HL-60 (cell line): ENCODE results near the gene KBTBD13.

Experiments
- DNase-seq, 2 experiments: peaks; one replicate each; pipeline ENCODE4 v3.0.0-alpha.2; 2010 to 2020; ENCODE audit warnings: low read depth in 1 of 2, low spot score in 1 of 2
- H3K27ac ChIP-seq: fragments of 250-450 bp; sonication (Bioruptor Pico); replicated peaks from 2 replicates; pipeline ENCODE4 v1.5.1; 2020; ENCODE audit warnings: mild to moderate bottlenecking, moderate library complexity
- H3K27me3 ChIP-seq: fragments of 250-450 bp; sonication (Bioruptor Pico); 2 replicates; pipeline ENCODE4 v1.5.1; 2021; ENCODE audit warnings: mild to moderate bottlenecking, moderate library complexity; ENCODE audit not compliant: insufficient read depth, poor library complexity, severe bottlenecking
- H3K4me3 ChIP-seq: replicated peaks from 2 replicates; pipeline ENCODE4 v1.5.1; 2011; ENCODE audit warnings: mild to moderate bottlenecking, control low read depth, low read length; ENCODE audit not compliant: insufficient read depth
- GABPA ChIP-seq: IDR thresholded peaks from 2 replicates; pipeline ENCODE4 v1.6.1; 2012; ENCODE audit warnings: low read depth
- POLR2AphosphoS5 ChIP-seq: IDR thresholded peaks from 2 replicates; pipeline ENCODE4 v1.6.1; 2012; ENCODE audit warnings: low read depth
- SPI1 ChIP-seq: IDR thresholded peaks from 2 replicates; pipeline ENCODE4 v1.6.1; 2012; ENCODE audit warnings: low read depth, mild to moderate bottlenecking, borderline replicate concordance
- TF ChIP-seq, protein P1 (sequence below): IDR thresholded peaks from 2 replicates; pipeline ENCODE4 v1.6.1; 2012; ENCODE audit warnings: low read depth; ENCODE audit not compliant: insufficient replicate concordance
- TF ChIP-seq, protein P2 (sequence below): IDR thresholded peaks from one replicate; pipeline ENCODE4 v1.5.1; 2011; ENCODE audit warnings: low read length, control low read depth, inconsistent platforms; ENCODE audit not compliant: insufficient read depth

Gene KBTBD13

DNA sequence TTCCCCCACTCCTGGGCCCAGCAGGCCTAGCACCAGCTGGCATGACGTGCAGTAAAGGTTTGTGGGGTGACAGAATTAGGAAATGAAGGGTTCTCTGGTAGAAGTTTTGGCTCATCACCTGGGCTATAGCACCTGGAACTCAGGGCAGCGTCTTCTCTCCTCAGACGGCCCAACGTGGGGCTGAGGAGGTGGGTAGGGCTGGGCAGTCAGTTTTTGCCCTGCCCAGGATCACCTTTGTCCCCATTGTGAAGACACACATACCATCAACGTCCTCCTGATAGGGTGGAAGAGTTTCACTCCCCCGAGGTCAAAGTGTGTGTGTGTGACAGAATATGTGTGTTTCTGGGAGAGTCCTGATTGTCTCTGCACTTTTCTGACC is 12.1 kb downstream of the KBTBD13 start:
- TF ChIP-seq POLR2AphosphoS5 (no peak), GABPA (no peak), SPI1 (no peak)
- TF ChIP-seq, protein P1, sequence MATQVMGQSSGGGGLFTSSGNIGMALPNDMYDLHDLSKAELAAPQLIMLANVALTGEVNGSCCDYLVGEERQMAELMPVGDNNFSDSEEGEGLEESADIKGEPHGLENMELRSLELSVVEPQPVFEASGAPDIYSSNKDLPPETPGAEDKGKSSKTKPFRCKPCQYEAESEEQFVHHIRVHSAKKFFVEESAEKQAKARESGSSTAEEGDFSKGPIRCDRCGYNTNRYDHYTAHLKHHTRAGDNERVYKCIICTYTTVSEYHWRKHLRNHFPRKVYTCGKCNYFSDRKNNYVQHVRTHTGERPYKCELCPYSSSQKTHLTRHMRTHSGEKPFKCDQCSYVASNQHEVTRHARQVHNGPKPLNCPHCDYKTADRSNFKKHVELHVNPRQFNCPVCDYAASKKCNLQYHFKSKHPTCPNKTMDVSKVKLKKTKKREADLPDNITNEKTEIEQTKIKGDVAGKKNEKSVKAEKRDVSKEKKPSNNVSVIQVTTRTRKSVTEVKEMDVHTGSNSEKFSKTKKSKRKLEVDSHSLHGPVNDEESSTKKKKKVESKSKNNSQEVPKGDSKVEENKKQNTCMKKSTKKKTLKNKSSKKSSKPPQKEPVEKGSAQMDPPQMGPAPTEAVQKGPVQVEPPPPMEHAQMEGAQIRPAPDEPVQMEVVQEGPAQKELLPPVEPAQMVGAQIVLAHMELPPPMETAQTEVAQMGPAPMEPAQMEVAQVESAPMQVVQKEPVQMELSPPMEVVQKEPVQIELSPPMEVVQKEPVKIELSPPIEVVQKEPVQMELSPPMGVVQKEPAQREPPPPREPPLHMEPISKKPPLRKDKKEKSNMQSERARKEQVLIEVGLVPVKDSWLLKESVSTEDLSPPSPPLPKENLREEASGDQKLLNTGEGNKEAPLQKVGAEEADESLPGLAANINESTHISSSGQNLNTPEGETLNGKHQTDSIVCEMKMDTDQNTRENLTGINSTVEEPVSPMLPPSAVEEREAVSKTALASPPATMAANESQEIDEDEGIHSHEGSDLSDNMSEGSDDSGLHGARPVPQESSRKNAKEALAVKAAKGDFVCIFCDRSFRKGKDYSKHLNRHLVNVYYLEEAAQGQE, result no peak
- TF ChIP-seq, protein P2, sequence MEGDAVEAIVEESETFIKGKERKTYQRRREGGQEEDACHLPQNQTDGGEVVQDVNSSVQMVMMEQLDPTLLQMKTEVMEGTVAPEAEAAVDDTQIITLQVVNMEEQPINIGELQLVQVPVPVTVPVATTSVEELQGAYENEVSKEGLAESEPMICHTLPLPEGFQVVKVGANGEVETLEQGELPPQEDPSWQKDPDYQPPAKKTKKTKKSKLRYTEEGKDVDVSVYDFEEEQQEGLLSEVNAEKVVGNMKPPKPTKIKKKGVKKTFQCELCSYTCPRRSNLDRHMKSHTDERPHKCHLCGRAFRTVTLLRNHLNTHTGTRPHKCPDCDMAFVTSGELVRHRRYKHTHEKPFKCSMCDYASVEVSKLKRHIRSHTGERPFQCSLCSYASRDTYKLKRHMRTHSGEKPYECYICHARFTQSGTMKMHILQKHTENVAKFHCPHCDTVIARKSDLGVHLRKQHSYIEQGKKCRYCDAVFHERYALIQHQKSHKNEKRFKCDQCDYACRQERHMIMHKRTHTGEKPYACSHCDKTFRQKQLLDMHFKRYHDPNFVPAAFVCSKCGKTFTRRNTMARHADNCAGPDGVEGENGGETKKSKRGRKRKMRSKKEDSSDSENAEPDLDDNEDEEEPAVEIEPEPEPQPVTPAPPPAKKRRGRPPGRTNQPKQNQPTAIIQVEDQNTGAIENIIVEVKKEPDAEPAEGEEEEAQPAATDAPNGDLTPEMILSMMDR, result no peak
- H3K27ac ChIP-seq, result no peak overlapping the region
- H3K4me3 ChIP-seq, result no peak overlapping the region
- DNase-seq, result no peak
- peaks cover 13% of the 10 kb centered on the region for H3K27me3 ChIP-seq

DNA sequence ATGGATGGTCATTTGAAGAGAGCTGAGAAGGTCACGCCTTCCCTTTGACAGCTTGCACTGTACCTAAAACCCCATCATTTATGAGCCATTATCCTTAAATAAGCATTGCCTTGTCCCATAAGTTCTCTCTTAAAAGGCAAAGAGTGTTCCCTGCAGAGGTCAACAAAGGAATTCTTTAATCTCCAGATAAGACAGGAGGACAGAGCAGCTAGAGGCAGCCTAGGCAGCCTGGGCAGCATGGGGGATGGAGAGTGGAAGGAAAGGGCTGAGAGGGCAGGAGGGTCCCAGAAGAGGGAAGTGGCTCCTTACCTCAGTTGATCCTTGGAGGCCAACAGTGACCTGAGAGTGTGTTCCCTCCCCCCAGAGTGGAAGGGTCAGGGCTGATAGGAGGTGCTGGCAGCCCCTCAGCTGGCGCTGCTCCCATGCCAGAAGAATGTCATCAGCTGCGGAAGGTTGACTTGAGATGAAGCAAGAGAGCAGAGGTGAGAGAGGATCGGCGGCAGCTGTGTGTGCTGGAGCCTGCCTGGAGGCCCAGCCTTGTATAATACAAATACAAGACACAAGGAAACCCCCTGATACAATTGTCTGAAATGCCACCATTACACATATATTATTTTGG is 12.8 kb downstream of the KBTBD13 start:
- no peak for DNase-seq
- TF ChIP-seq, protein P1, result no peak
- TF ChIP-seq POLR2AphosphoS5, result no peak
- no peak for TF ChIP-seq GABPA
- TF ChIP-seq SPI1, result no peak
- TF ChIP-seq, protein P2, result no peak

DNA sequence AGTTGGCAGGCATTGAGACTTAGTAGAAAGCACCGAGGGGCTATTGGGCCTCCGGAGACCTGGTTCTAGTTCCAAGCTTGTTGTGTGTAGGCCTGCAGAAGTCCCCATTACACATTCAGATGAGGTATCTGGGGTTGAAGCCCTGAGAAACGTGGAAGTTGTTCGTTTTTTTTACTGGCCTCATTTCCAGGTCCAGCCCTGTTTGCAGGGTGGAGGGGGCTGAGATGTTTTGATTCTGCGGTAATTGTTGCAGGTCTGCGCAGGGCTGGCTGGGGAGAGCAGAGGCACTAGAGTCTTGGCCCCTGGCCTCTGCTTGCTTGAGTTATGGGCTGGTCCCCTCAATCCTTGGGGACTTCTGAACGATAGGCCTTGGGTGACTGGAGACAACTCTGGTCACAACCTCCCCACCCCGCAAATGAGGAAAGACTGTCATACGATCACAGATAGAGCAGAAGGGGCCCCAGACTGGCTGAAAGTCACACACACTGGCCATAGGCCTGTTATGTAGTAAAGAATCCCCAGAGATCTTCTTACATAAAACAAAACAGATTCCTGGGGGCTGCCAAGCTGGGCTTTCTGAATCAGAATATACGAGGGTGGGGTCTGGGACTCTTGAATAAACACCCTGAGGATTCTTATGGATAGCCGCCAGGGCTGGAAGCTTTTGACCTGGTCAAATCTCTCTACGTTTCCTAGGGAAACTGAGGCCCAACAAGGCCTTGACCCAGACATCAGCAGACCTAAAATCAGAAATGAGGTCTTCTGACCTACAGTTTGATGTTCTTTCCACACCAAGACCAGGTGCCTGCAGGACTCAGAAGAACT is 15.6 kb downstream of the KBTBD13 start:
- no peak for DNase-seq
- H3K4me3 ChIP-seq, result no peak overlapping the region
- no peaks in the 10 kb centered on the region for H3K27me3 ChIP-seq
- no peak overlapping the region for H3K27ac ChIP-seq
- TF ChIP-seq, protein P1, result no peak
- TF ChIP-seq, protein P2, result no peak
- TF ChIP-seq GABPA (no peak), POLR2AphosphoS5 (no peak), SPI1 (no peak)

More for the DNA sequence above, 12.8 kb downstream of the KBTBD13 start:
- H3K27ac ChIP-seq, result no peak overlapping the region
- peaks cover 6% of the 10 kb centered on the region for H3K27me3 ChIP-seq
- H3K4me3 ChIP-seq, result no peak overlapping the region
